CD4-positive, alpha-beta T cell treated with Interleukin-21 for 1 hour (primary cell): Measurements from ENCODE around the gene EPHB2.
A peak's percentile ranks its signal among the peaks of the same experiment; 100 is the strongest.
"Not testable (repeated sequence)": the region's sequence is repeated elsewhere in the genome, so short reads cannot be mapped to it uniquely, and the experiment has no call there.

Source experiments
- DNase-seq: peaks from one replicate; pipeline ENCODE4 v3.0.0-alpha.2; 2020

The EPHB2 gene

GRCh38 chr1:22920734-22921451 is 210.3 kb downstream of the EPHB2 start:
- no peak for DNase-seq

- DNase-seq, result no peak
These were observed 210.9 kb downstream of the EPHB2 start for GRCh38 chr1:22921452-22922126.

GRCh38 chr1:22922640-22923039 is 212.0 kb downstream of the EPHB2 start:
- DNase-seq, result no peak

GRCh38 chr1:22925111-22925510 is 214.5 kb downstream of the EPHB2 start:
- DNase-seq, result no peak

- peak; percentile 3 for DNase-seq
These were observed 219.7 kb downstream of the EPHB2 start for GRCh38 chr1:22930240-22930912.

- DNase-seq, result no peak
These were observed 222.3 kb downstream of the EPHB2 start for GRCh38 chr1:22932803-22933470.

- DNase-seq, result no peak
These were observed 224.8 kb downstream of the EPHB2 start for GRCh38 chr1:22935433-22935832.

- no peak for DNase-seq
These were observed 226.0 kb downstream of the EPHB2 start for GRCh38 chr1:22936681-22937080.

- DNase-seq, result no peak
These were observed 230.6 kb downstream of the EPHB2 start for GRCh38 chr1:22941257-22941656.

GRCh38 chr1:22944346-22945055 is 233.9 kb downstream of the EPHB2 start:
- DNase-seq, result no peak

GRCh38 chr1:22945171-22945570 is 234.5 kb downstream of the EPHB2 start:
- DNase-seq, result not testable (repeated sequence)

GRCh38 chr1:22949822-22950331 is 239.2 kb downstream of the EPHB2 start:
- DNase-seq, result no peak

GRCh38 chr1:22951796-22952195 is 241.2 kb downstream of the EPHB2 start:
- DNase-seq, result no peak

- DNase-seq, result no peak
These were observed 242.0 kb downstream of the EPHB2 start for GRCh38 chr1:22952694-22953056.

- DNase-seq, result no peak
These were observed 242.6 kb downstream of the EPHB2 start for GRCh38 chr1:22953057-22953739.

GRCh38 chr1:22953740-22954141 is 243.1 kb downstream of the EPHB2 start:
- no peak for DNase-seq

- no peak for DNase-seq
These were observed 244.5 kb downstream of the EPHB2 start for GRCh38 chr1:22955146-22955545.

GRCh38 chr1:22957066-22957465 is 246.4 kb downstream of the EPHB2 start:
- no peak for DNase-seq

GRCh38 chr1:22958556-22958955 is 247.9 kb downstream of the EPHB2 start:
- no peak for DNase-seq

GRCh38 chr1:22959545-22960360 is 249.1 kb downstream of the EPHB2 start:
- DNase-seq, result no peak

GRCh38 chr1:22962558-22962957 is 251.9 kb downstream of the EPHB2 start:
- DNase-seq, result no peak
